Transverse colon (tissue), 4 donors: ENCODE data around the gene ALB. TPM values are rescaled to one million over a fixed set of nuclear protein-coding genes. Genes with fewer than 3 reads are reported as not detected.
"Not testable (repeated sequence)": the region's sequence is repeated elsewhere in the genome, so short reads cannot be mapped to it uniquely, and the experiment has no call there.

ENCODE experiments used
- DNase-seq: peaks from one replicate; pipeline ENCODE4 v3.0.0-alpha.2; 2019
- H3K27ac ChIP-seq, 4 donors: fragments of 200-600 bp; sonication (generic); 2 replicates each; pipeline ENCODE4 v1.5.1; 2016 to 2018; ENCODE audit warnings: inconsistent platforms in 4 of 4
- H3K27me3 ChIP-seq: fragments of 200-600 bp; sonication (generic); 2 replicates; pipeline ENCODE4 v1.5.1; 2017; ENCODE audit warnings: inconsistent platforms
- H3K36me3 ChIP-seq, 4 donors: fragments of 200-600 bp; sonication (generic); 2 replicates each; pipeline ENCODE4 v1.5.1; 2017 to 2019; ENCODE audit warnings: inconsistent platforms in 4 of 4
- H3K4me1 ChIP-seq, 4 donors: fragments of 200-600 bp; sonication (generic); 2 replicates each; pipeline ENCODE4 v1.5.1; 2017 to 2020; ENCODE audit warnings: inconsistent platforms in 4 of 4
- H3K4me3 ChIP-seq, 4 donors: fragments of 200-600 bp; sonication (generic); 1 replicate in 1 of 4; 2 replicates in 3 of 4; pipeline versions ENCODE4 v1.5.1 to v1.6.1; 2017 to 2019; ENCODE audit warnings: inconsistent platforms in 4 of 4
- H3K9me3 ChIP-seq, 2 donors: fragments of 200-600 bp; sonication (generic); 2 replicates each; pipeline ENCODE4 v1.5.1; 2017 to 2019; ENCODE audit warnings: inconsistent platforms in 2 of 2
- EP300 ChIP-seq: sonication (generic); formaldehyde crosslinking; IDR thresholded peaks from one replicate; pipeline ENCODE4 v1.6.1; 2017; ENCODE audit warnings: antibody characterized with exemption, low read depth
- POLR2A ChIP-seq: fragments of 450-650 bp; IDR thresholded peaks from one replicate; pipeline ENCODE4 v1.6.1; 2016; ENCODE audit warnings: antibody characterized with exemption, mild to moderate bottlenecking, moderate library complexity
- POLR2AphosphoS5 ChIP-seq, 3 donors: sonication (generic); formaldehyde crosslinking; IDR thresholded peaks; one replicate each; pipeline ENCODE4 v1.6.1; 2016; ENCODE audit warnings: antibody characterized with exemption in 3 of 3
- WGBS, 2 donors: methylation state at CpG; one replicate each; pipeline ENCODE4 v1.1.5; 2018; ENCODE audit warnings: low coverage in 1 of 2; 5-methylcytosine and 5-hydroxymethylcytosine counted together
- in situ Hi-C, 4 donors: fragments of 200-750 bp; cut with MboI; loops; one replicate each; pipeline versions ENCODE4 v1.15.0 to v1.15.1; 2017; ENCODE audit warnings: low sequenced_read_pairs in 3 of 4, low pct_ligation_motif_present in 1 of 4, low pct_unique_long_range_greater_than_20kb in 1 of 4
- intact Hi-C: fragments of 100-400 bp; cut with DNase I; formaldehyde crosslinking; loops from one replicate; pipeline ENCODE4 v1.15.1; 2023; ENCODE audit warnings: low total_unique reads
- total RNA-seq, 4 donors: library from RNA; depleted of rRNA; stranded (reverse); fragments of >200 nt; gene quantifications; one replicate each; pipeline ENCODE4 v1.1.0, GENCODE V29; 2016
- TF ChIP-seq, protein P1 (sequence below), 5 experiments: fragments of 200-600 bp in 3 of 5; fragments of 450-650 bp in 2 of 5; sonication (generic) in 3 of 5; IDR thresholded peaks; 1 replicate in 2 of 5; 2 replicates in 3 of 5; pipeline ENCODE4 v1.5.1; 2016 to 2017; ENCODE audit warnings: antibody characterized with exemption in 5 of 5, inconsistent platforms in 3 of 5, mild to moderate bottlenecking in 2 of 5, moderate library complexity in 1 of 5

Gene ALB
- total RNA-seq, 4 donors from 2014 or later: 0.64 TPM; not detected in 3

GRCh38 chr4:73383452-73383851, 20.6 kb upstream of the ALB start:
- Histone ChIP-seq H3K9me3 (no peaks in the 10 kb centered on the region), H3K4me1 (no peaks in the 10 kb centered on the region), H3K27me3 (no peaks in the 10 kb centered on the region), H3K36me3 (no peaks in the 10 kb centered on the region), H3K27ac (no peak overlapping the region), H3K4me3 (no peak overlapping the region)
- intact Hi-C loops: no loop called here
- TF ChIP-seq, protein P1, sequence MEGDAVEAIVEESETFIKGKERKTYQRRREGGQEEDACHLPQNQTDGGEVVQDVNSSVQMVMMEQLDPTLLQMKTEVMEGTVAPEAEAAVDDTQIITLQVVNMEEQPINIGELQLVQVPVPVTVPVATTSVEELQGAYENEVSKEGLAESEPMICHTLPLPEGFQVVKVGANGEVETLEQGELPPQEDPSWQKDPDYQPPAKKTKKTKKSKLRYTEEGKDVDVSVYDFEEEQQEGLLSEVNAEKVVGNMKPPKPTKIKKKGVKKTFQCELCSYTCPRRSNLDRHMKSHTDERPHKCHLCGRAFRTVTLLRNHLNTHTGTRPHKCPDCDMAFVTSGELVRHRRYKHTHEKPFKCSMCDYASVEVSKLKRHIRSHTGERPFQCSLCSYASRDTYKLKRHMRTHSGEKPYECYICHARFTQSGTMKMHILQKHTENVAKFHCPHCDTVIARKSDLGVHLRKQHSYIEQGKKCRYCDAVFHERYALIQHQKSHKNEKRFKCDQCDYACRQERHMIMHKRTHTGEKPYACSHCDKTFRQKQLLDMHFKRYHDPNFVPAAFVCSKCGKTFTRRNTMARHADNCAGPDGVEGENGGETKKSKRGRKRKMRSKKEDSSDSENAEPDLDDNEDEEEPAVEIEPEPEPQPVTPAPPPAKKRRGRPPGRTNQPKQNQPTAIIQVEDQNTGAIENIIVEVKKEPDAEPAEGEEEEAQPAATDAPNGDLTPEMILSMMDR (IDR thresholded peaks at IDR 0.05): no peak
- TF ChIP-seq POLR2A (no peak), POLR2AphosphoS5 (IDR thresholded peaks at IDR 0.05) (no peak), EP300 (no peak)
- in situ Hi-C loops: no loop called here
- WGBS, 2 donors: 83 to 89% methylated on average over 3 of the region's 3 CpGs
- DNase-seq: no peak

DNA sequence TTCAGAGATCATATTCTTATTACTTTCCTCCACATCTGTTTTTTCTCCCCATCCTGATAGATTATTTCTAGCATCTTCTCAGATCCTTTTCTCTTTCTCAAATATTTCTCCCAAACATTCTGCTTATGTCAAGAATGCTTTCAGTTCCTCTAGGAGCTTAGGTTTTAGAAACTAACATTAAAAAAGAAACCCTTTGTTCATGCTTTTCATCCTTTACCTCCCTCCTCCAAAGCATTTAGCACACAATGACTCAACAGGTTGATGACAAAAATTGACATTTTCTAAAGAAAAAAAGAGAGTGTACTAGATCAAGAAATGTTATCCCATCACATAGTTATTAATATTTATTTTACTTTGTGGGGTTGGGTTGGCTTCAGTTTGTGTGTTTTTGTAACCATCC, 16.5 kb upstream of the ALB start:
- DNase-seq: no peak
- no peaks in the 10 kb centered on the region for H3K36me3 ChIP-seq
- H3K27me3 ChIP-seq: no peaks in the 10 kb centered on the region
- H3K4me3 ChIP-seq: no peak overlapping the region
- in situ Hi-C loops: no loop called here
- no peaks in the 10 kb centered on the region for H3K4me1 ChIP-seq
- TF ChIP-seq, protein P1 (IDR thresholded peaks at IDR 0.05): no peak
- TF ChIP-seq EP300 (no peak), POLR2AphosphoS5 (IDR thresholded peaks at IDR 0.05) (no peak), POLR2A (no peak)
- intact Hi-C loops: no loop called here
- no peaks in the 10 kb centered on the region for H3K9me3 ChIP-seq
- H3K27ac ChIP-seq: no peak overlapping the region

DNA sequence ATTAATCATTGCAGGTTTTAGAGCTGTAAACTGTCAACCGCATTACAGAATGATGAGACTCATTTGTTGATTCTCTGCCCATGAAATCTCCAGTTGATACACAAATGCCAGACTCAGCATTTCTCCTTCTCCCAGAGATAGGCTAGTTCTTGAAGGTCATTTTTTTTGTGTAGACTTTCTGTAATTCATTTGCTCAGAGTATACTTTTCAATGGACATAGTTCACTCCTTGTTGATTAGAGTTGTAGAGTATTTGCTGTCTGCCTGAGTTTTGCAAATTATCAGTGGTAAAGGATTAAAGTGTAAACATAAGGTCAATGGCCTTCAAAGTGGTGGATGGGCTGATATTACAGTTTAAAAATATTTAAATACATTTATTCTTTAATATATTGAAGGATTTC, 15.2 kb upstream of the ALB start:
- no peak for DNase-seq
- Histone ChIP-seq H3K4me1 (no peaks in the 10 kb centered on the region), H3K36me3 (no peaks in the 10 kb centered on the region), H3K27me3 (no peaks in the 10 kb centered on the region), H3K27ac (no peak overlapping the region), H3K9me3 (no peaks in the 10 kb centered on the region), H3K4me3 (no peak overlapping the region)
- in situ Hi-C loops (no loop called here), intact Hi-C loops (no loop called here)
- WGBS, 2 donors: 80 to 83% methylated on average over 1 of the region's 1 CpG
- TF ChIP-seq POLR2A: no peak
- no peak for TF ChIP-seq POLR2AphosphoS5 (IDR thresholded peaks at IDR 0.05)
- TF ChIP-seq, protein P1 (IDR thresholded peaks at IDR 0.05): no peak
- TF ChIP-seq EP300: no peak

- H3K27me3 ChIP-seq, DNase-seq, in situ Hi-C loops, H3K4me3 ChIP-seq, H3K27ac ChIP-seq, intact Hi-C loops, H3K4me1 ChIP-seq, H3K9me3 ChIP-seq, H3K36me3 ChIP-seq: not testable (repeated sequence)
- WGBS, 2 donors: 93 to 95% methylated on average over 2 of the region's 2 CpGs
Observed at GRCh38 chr4:73389663-73390062, 14.4 kb upstream of the ALB start.

DNA sequence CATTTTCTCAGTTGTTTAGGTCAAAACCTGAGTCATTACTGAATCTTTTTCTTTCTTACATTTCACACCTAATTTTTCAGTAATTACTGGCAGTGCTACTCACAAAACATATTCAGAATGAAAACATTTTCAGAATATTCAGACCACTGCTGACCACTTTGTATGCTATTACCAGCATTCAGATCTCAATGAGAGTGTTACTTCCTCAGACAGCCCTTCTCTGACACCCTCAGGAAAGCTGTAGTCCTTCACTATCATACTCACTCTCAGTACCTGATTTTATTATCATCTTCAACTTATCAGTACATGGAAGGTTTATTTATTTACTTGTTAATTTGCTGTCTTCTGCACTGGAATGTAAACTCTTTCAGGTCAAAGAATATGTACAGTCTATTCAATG, 12.3 kb upstream of the ALB start:
- intact Hi-C loops (no loop called here), in situ Hi-C loops (no loop called here)
- Histone ChIP-seq H3K4me1 (no peaks in the 10 kb centered on the region), H3K27ac (no peak overlapping the region), H3K27me3 (no peaks in the 10 kb centered on the region), H3K36me3 (no peaks in the 10 kb centered on the region), H3K4me3 (no peak overlapping the region), H3K9me3 (no peaks in the 10 kb centered on the region)
- TF ChIP-seq, protein P1 (IDR thresholded peaks at IDR 0.05): no peak
- TF ChIP-seq POLR2A (no peak), POLR2AphosphoS5 (IDR thresholded peaks at IDR 0.05) (no peak), EP300 (no peak)
- DNase-seq: no peak
